Epithelial cell of esophagus (primary cell): ENCODE data around the gene SETDB1.

ENCODE experiments used
- DNase-seq: peaks from one replicate; pipeline ENCODE4 v3.0.0; 2010; ENCODE audit warnings: low read depth
- H3K4me3 ChIP-seq: 2 replicates; pipeline ENCODE4 v1.5.1; 2011; ENCODE audit warnings: mild to moderate bottlenecking, low read length, control low read depth
- TF ChIP-seq, protein P1 (sequence below): IDR thresholded peaks from 2 replicates; pipeline ENCODE4 v1.5.1; 2011; ENCODE audit warnings: low read depth, mild to moderate bottlenecking, low read length, control low read depth, inconsistent platforms; ENCODE audit not compliant: insufficient read depth; ENCODE audit errors: missing control alignments

The SETDB1 gene

GRCh38 chr1:150974580-150975478, 48.7 kb downstream of the SETDB1 start, which contains the start of gene CERS2:
Gene CERS2, minus strand, starts transcription at chr1:150974835. Its CDS starts 5,745 bp downstream, at chr1:150969090.
- TF ChIP-seq, protein P1, sequence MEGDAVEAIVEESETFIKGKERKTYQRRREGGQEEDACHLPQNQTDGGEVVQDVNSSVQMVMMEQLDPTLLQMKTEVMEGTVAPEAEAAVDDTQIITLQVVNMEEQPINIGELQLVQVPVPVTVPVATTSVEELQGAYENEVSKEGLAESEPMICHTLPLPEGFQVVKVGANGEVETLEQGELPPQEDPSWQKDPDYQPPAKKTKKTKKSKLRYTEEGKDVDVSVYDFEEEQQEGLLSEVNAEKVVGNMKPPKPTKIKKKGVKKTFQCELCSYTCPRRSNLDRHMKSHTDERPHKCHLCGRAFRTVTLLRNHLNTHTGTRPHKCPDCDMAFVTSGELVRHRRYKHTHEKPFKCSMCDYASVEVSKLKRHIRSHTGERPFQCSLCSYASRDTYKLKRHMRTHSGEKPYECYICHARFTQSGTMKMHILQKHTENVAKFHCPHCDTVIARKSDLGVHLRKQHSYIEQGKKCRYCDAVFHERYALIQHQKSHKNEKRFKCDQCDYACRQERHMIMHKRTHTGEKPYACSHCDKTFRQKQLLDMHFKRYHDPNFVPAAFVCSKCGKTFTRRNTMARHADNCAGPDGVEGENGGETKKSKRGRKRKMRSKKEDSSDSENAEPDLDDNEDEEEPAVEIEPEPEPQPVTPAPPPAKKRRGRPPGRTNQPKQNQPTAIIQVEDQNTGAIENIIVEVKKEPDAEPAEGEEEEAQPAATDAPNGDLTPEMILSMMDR, result no peak
- H3K4me3 ChIP-seq, result peak within 1 kb of the TSS; percentile 72
- DNase-seq, result peak; percentile 80

DNA sequence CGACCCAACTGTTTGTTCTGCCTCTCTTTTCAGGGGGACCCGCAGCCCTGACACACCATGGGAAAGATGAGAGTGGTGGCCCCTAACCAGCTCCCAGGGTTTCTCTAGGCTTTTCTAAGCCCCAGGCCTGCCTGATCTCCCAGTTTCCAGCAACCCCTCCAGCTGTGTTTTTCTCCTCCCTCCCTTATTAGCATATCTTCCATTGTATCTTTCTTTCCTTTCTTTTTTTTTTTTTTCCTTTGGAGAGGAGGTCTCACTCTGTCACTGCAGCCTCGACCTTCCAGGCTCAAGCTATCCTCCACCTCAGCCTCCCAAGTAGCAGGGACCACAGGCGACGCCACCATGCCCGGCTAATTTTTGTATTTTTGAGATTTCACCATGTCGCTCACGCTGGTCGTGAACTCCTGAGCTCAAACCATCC, 50.2 kb downstream of the SETDB1 start:
- TF ChIP-seq, protein P1, result no peak
- no peak overlapping the region for H3K4me3 ChIP-seq
- DNase-seq, result no peak

DNA sequence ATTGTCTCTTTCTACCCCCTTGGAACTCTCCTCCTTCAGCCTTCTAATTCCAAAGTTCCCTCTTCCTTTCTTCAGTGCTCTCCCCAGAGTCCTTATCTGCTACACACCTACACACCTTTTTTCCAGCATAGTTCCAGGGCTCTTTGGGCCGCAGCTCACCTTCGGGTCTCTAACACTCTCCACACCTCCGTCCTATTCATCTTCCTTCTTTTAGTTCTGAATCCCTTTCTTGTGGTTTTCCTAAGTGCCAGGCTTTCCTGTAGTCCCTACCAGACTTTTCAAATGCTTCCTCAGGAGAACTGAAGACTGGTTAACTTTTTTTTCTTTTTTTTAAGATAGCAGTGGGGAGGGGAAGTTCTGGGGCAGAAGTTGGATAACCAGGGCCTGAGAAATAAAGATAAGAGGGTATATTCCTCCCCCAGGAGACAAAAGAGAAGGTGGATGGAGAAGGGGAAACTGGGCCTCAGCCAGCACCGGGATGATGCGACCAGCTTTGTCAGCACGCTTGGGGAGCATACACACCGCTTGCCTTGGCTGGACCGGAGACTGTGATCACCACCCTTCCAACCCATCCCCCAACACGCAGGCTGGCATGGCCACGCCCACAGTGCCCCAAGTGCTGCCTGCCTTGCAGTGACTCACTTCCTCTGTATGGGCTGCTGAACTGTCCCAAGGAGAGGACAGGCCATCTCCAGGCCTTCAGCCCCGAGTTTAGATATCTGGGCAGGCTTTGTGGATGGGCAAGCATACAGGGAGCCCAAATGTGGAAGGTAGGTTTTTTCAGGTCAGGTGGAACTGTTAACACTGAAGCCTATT, 50.9 kb downstream of the SETDB1 start:
- TF ChIP-seq, protein P1, result no peak
- H3K4me3 ChIP-seq, result no peak overlapping the region
- DNase-seq, result peak; percentile 77

- peak; percentile 87 for DNase-seq
- H3K4me3 ChIP-seq, result no peak overlapping the region
These were observed 53.2 kb downstream of the SETDB1 start for GRCh38 chr1:150979092-150980056.

DNA sequence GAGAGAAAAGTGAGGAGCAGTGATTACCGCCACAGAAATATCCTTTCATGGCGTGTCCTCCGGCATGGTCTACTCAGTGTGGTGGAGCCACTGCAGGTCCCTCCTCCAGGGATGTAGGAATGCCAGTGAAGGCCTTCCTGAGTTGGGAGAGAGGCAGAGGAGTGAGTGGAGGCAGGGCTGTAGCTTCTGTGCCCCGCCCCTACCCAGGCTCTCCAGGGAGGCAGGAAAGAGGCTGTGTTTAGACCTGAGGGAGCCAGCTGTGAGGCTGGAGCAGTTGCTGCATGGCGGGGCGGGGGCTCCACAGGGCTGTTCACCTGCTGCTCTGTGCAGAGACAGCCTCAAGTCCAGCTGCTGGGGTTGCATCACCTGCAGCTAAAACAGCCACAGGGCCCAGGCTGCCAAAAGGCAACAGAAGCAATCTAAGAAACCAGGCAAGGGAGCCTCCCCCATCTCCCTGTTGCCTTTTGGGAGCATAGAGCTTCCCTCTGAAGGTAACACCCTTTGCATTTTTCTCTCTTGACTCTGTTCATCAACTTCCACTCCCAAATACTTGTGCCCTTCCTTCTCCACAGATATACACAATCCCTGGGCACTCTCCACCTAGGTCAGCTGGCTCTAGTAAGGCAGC, 55.1 kb downstream of the SETDB1 start:
- H3K4me3 ChIP-seq, result no peak overlapping the region
- peak; percentile 66 for DNase-seq
- TF ChIP-seq, protein P1, result no peak

More at GRCh38 chr1:150979092-150980056, 53.2 kb downstream of the SETDB1 start:
- TF ChIP-seq, protein P1, result peak; percentile 100
